HK-2 (cell line): Measurements from ENCODE around the gene CR1L.
"Not testable (repeated sequence)": the region's sequence is repeated elsewhere in the genome, so short reads cannot be mapped to it uniquely, and the experiment has no call there.

Experiments
- DNase-seq: peaks from one replicate; pipeline ENCODE4 v3.0.0-alpha.2; 2018; ENCODE audit not compliant: unreplicated experiment

CR1L gene

GRCh38 chr1:207646171-207646570 is 1.2 kb downstream of the CR1L start:
- DNase-seq: no peak

- DNase-seq: no peak
Measured at GRCh38 chr1:207646944-207647579, 2.1 kb downstream of the CR1L start.

- no peak for DNase-seq
Measured at GRCh38 chr1:207647671-207648333, 2.9 kb downstream of the CR1L start.

GRCh38 chr1:207648334-207649209 is 3.6 kb downstream of the CR1L start:
- DNase-seq: no peak

DNA sequence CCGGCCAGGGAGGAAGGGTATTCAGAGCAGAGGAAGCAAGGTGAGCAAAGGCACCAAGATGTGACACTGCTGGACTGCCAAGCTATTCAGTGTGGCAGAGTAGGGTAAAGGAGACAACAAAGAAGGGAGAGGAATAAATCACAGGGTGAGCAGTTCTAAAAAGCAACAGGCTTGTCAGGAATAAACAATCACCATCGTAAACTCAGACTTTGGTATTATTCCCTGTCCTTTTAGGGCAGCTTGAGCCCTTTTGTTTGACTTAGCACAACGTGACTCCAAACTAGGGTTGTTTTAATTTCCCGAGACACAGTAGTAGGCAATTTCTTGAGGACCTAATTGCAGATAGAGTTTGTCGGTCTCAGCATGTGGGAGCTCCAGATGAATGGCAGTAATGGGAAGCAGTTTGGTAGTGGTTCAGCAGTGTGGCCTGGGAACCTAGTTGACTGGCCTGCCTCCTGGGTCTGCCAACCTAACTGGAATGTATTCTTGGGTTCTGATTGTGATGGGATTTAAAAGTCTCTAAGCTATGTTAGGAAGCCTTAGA is 4.3 kb downstream of the CR1L start:
- no peak for DNase-seq

DNA sequence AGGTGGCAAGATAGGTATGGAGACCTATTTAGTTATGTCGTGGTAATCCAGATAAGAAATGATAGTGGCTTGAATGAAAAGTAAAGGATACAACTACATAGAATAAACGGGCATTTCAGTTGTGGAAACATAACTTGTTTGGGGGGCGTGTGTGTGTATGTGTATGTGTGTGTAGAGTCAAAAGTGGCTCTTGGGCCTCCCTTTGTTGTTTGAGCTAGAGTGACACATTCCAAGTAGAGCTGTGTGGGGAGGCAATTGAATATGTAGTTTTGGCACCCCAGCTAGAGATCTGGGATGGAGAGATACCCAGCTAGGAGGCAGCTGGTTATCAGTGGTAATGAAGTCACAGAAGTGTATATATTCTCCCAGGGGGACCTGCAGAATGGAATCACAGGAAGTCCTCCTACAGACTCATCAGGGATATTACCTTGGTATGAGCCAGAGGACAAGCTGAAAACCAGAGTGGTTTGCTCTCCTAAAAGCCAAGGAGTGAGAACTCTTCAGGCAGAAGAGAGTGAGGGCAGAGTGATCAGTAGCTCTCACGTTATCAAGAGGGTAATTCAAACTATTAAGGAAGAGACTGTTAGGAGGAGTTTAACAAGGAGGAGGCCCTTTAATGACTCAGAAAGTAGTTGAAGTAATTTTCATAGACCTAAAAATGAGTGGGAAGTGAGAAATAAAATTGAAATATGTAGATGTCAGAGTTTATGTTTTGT is 5.1 kb downstream of the CR1L start:
- no peak for DNase-seq

DNA sequence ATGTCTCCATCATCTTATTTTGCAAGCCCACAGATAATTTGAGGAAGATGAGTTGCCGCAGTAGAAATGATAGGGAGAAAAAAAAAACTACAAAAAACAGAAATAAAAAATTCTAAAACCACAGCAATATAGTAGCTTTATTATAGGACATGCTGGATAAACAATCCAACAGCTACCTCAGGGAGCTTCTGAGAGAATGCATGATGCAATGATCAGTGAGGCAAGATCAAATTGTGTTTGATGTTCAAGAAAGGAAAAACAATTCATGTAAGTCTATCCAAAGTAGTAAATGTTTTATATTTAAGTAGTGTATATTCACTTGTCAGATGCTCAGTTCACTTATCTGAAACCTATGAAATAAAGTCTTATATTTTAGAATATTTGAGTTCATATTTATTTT is 6.7 kb downstream of the CR1L start:
- no peak for DNase-seq

DNA sequence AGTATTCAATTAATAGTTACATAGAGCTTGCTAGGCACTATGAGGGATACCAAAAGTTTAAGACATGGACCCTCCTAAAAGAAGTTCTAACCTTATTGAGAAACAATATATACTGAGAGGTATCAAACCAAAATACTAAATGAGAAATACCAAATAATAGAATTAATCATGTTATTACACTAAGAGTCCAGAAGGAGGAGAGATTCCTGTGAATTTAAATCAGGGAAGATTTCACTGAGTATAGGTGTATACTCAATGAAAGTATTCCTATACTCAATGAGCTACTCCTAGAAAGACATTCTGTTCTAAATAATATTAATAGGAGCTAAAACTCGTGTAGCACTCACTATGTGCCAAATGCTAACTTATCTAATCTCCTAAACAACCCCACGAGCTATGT is 9.4 kb downstream of the CR1L start:
- no peak for DNase-seq

- DNase-seq: no peak
Measured at GRCh38 chr1:207658408-207658807, 13.5 kb downstream of the CR1L start.

DNA sequence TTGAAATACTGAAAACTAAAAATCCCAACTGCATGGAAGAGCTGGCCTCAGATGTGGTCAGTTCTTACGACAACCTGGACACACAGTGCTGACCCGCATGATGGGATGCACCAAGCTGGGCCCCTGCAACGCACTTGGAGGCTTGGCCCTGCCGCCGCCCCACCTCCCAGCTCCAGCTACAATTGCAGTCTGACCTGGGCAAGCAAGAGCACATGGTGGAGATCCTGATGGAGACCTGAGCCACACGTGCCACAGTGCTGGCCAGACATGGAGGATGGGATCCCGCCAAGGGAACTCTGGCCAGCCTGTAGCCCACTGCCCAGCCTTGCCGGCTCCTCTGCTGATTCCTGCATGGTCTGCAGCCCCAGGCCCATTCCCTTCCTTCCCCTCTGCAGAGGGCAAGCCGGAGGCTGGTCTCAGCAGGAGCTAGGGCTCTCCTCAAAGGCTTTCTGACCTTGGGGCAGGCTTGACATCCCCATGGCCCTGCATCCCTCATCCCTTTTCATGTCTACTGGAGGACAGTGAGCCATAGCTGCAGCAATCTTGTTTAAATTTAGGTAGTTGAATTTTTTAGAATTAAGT is 14.1 kb downstream of the CR1L start:
- DNase-seq: no peak

DNA sequence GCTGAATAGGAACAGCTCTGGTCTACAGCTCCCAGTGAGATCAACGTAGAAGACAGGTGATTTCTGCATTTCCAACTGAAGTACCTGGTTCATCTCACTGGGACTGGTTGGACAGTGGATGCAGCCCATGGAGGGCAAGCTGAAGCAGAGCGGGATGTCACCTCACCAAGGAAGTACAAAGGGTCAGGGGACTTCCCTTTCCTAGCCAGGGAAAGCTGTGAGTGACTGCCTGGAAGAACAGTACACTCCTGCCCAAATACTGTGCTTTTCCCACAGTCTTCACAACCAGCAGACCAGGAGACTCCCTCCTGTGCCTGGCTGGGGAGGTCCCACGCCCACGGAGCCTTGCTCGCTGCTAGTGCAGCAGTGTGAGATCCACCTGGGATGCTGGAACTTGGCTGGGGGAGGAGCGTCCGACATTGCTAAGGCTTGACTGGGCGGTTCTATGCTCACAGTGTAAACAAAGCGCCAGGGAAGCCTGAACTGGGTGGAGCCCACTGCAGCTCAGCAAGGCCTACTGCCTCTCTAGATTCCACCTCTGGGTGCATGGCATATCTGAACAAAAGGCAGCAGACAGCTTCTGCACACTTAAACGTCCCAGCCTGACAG is 14.7 kb downstream of the CR1L start:
- DNase-seq: no peak

DNA sequence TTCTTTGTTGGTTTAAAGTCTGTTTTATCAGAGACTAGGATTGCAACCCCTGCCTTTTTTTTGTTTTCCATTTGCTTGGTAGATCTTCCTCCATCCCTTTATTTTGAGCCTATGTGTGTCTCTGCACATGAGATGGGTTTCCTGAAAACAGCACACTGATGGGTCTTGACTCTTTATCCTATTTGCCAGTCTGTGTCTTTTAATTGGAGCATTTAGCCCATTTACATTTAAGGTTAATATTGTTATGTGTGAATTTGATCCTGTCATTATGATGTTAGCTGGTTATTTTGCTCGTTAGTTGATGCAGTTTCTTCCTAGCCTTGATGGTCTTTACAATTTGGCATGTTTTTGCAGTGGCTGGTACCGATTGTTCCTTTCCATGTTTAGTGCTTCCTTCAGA is 16.5 kb downstream of the CR1L start:
- DNase-seq: not testable (repeated sequence)

GRCh38 chr1:207666342-207666741 is 21.4 kb downstream of the CR1L start:
- no peak for DNase-seq

DNA sequence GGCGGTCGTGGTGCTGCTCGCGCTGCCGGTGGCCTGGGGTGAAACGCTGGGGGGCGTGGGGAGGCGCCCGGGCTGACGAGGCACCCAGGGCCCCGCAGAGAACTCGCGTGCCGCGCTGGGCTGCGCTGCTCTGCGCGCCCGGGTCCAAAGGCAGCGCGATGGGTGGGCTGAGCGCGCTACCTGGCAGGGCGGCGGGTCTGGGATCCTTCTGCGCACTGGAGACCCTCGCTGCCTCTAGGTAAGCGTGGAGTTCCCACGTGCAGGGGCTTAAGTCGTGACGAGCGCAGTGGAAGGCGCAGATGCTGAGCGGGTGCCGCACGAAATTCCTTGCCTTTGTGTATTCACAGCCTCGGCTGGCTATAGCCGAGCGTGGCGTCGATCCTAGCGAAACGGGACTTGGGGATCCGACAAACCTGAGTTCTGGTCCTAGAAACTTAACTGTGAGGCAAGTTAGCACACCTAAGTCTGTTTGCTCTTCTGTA is 24.6 kb downstream of the CR1L start:
- DNase-seq: no peak

DNA sequence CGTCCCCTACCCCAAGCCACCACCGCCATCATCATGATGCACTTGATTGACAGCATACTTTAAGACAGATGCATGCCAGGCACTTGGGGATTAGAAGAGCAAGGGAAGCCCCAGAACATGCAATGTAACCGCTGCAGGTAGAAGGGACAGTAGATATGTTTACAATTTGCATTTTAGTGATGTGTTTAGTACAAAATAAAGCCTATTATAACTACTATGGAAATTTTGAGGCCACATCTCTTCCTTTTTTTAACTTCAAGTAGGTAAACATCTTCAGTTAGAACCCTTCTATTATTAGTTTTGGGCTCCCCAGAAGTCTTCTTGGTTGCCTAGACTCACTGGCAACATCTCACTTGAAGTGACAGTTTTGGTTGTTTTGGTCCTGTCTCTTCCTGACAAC is 25.3 kb downstream of the CR1L start:
- DNase-seq: no peak

GRCh38 chr1:207670997-207671396 is 26.1 kb downstream of the CR1L start:
- no peak for DNase-seq

- peak; percentile 10 for DNase-seq
Measured at GRCh38 chr1:207672522-207673130, 27.7 kb downstream of the CR1L start.

DNA sequence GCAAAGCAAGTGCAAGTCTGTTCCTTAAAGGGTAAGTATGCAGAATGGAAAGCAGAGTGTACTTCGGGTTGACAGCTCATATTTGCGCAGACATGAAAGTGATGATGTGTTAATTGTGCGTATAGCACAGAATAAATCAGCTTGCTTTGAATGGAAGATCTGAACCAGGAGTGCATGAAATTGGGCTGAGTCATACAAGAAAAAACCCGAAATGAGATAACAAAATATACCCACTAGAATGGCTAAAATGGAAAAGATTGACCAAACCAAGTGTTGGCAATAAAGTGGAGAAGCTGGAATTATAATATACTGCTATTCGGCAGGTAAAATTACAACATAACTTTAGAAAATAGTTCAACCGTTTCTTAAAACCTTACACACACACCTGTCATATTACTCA is 28.5 kb downstream of the CR1L start:
- no peak for DNase-seq

DNA sequence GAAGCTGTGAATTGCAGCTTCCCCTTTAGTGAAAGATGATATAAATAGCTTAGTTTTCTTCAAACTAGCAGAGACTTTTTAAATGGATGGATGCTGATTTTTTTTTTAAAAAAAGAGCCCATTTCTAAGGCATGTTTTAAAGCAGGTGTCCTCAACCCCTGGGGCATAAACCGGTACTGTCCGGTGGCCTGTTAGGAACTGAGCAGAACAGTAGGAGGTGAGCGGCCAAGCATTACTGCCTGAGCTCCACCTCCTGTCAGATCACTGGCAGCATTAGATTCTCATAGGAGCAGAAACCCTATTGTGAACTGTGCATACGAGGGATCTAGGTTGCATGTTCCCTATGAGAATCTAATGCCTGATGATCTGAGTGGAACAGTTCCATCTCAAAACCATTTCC is 31.2 kb downstream of the CR1L start:
- no peak for DNase-seq

- DNase-seq: not testable (repeated sequence)
Measured at GRCh38 chr1:207680590-207681388, 35.9 kb downstream of the CR1L start.
